GM18870 (cell line): ENCODE measurements around the gene ANKRD65.
"Not testable (repeated sequence)": the region's sequence is repeated elsewhere in the genome, so short reads cannot be mapped to it uniquely, and the experiment has no call there.

Experiments
- ATAC-seq: cut with Tn5 transposase; IDR thresholded peaks from one replicate; pipeline ENCODE4 v1.9.1; 2021; ENCODE audit warnings: moderate library complexity; ENCODE audit not compliant: unreplicated experiment

The ANKRD65 gene

DNA sequence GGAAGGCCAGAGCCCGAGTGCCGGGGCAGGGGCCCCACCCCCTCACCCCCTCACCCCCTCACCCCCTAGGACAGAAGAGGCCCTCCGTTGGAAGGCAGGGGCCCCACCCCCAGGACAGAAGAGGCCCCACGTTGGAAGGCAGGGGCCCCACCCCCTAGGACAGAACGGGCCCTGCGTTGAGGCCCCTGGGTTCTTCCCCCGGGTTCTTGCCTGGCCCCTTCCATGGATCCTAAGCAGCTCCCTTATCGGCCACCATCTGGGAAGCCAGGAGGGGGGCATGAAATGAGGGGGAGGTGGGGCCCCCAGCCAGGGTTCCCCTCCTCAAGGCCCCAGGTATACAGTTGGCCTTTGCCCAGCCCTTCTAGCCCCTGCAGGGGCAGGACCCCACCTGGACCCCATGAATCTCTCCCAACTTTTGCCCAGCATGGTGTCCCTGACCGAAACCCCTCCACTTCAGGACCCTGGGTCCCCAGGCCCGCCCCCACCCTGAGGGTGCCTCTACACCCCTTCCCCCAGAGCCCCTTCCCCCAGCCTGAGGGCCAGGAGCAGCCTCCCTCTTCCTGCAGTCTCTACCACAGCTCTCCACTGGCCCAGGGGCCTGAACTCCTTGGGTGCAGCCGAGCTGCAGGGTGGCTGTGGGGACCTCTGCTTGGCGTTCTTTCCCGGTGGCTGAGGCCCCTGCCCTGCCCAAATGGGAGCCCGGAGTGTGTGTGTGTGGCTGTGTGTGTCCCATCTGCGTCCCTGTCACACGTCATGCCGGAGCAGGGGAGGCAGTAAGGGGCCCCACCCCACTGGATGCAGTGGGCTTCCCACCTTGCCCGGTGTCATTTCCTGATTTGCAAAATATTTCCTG is 10.1 kb upstream of the ANKRD65 start:
- ATAC-seq, result no peak

DNA sequence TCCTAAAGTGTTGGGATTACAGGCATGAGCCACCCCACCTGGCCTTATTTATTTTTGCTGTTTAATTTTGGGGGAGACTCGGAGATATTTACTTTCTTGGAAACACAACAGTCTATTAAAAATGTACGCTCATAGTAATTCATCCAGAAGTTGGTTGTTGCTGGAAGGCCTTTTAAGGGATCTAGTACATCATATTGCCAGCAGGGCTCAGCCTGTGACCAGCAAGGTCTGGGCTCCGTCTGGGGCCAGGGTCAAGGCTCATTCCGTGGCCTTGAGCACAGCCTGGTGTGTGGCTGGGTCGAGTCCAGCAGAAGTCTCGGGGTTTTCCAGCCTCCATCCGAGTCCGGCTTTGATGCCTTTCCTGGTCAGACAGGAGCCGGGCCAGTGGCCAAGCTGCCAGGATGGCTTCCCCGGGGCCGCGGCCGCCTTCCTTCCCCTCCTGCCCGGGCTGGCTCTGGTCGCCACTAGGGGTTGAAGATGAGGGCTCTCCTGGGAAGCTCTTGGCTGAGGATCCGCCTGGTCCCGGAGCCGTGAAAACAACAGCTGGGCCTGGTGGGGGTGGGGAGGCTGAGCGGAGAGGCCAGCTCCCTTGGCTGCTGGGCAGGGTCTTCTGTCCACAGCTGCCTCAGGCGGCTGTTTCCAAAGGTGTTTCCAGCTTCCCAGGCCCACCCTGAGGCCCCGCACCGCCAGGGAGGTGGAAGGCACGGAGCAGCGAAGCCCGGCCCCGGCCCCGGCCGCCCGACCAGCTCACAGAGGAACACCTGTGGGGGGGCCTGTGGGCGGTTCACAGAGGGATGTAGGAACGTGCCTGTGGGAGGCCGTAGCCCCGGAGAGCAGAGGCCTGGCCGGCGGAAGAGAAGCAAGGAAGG is 9.3 kb upstream of the ANKRD65 start:
- no peak for ATAC-seq

DNA sequence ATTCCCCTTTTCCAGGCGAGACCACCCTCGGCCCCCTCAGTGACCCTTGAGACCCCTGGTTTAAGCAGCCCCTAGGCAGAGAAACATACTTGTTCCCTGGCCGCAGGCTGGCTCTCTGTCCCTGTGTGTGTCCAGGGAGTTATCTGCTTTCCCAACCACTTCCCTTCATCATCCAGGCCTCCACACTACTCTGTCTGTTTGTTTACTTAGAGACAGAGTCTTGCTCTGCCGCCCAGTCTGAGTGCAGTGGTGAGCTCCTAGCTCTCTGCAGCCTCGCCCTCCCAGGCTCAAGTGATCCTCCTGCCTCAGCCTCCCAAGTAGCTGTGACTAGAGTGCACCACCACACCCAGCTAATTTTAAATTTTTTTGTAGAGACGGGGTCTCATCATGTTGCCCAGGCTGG is 8.6 kb upstream of the ANKRD65 start:
- ATAC-seq, result no peak

GRCh38 chr1:1428967-1429366 is 7.9 kb upstream of the ANKRD65 start:
- not testable (repeated sequence) for ATAC-seq

GRCh38 chr1:1428174-1428573 is 7.1 kb upstream of the ANKRD65 start:
- no peak for ATAC-seq

DNA sequence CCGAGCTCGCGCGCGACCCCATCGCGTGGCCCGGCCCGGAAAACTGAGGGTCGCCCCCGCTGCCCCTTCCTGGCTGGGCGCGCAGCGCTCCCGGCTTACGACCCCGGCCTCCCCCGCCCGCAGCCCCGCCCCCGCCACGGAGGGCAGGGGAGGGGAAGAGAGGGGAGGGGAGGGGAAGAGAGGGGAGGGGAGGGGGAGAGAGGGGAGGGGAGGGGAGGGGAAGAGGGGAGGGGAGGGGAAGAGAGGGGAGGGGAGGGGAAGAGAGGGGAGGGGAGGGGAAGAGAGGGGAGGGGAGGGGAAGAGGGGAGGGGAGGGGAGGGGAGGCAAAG is 6.7 kb upstream of the ANKRD65 start:
- no peak for ATAC-seq

DNA sequence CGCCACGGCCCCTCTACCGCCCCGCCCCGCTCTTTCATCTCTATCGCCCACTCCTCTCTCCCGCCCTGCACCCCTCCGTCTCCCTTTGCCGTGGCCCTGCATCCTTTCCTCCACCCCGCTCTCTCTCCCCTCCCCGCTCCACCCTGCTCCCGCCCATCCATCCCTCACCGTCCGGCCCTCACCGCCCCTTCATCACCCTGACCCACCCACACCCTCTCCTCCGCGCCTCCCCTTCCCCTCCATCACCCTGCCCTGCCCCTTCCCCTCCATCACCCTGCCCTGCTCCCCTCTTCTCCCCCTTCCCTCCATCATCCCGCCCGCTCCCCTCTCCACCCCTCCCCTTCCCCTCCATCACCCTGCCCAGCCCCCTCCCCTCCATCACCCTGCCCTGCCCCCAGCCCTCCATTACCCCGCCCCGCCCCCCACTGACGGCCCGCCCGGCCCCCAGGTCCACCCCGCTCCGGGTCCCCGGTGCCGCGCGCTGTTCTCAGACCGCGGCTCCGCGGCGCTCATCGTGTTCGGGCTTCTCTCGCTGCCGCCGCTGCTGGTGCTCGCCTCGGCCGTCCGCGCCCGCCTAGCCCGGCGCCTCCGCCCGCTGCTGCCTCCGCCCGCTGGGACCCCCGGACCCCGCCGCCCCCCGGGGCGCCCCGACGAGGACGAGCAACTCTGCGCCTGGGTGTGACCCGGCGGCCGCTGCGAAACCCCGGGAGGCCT is 6.2 kb upstream of the ANKRD65 start:
- ATAC-seq, result no peak

DNA sequence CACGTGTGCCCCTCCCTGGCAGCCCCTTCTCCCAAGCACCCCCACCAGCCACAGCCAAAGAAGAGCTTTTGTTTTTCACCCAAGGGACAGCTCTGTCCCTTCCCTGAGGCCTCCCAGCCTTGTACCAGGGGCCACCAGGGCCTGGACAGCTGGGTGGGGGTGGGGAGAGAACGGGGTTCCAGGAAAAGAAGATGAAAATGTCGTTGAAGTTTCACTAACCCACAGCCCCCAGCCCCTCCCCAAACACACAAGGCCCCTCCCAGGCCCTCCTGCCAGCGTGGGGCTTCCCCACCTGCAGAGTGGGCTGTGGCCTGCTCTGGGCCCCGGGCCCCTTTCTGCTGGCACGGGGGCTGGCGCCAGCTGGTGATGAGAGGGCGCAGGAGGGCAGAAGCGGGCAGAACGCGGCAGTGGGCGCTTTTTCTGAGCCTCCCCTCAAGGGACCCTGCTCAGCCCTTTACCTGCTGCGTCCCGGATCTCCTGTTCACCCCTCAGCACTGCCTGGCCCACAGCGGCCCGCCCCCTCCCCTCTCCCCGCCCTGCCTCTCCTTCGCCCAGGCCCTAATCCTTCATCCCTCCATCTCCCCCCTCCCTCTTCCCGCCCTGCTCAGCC is 5.5 kb upstream of the ANKRD65 start:
- no peak for ATAC-seq

DNA sequence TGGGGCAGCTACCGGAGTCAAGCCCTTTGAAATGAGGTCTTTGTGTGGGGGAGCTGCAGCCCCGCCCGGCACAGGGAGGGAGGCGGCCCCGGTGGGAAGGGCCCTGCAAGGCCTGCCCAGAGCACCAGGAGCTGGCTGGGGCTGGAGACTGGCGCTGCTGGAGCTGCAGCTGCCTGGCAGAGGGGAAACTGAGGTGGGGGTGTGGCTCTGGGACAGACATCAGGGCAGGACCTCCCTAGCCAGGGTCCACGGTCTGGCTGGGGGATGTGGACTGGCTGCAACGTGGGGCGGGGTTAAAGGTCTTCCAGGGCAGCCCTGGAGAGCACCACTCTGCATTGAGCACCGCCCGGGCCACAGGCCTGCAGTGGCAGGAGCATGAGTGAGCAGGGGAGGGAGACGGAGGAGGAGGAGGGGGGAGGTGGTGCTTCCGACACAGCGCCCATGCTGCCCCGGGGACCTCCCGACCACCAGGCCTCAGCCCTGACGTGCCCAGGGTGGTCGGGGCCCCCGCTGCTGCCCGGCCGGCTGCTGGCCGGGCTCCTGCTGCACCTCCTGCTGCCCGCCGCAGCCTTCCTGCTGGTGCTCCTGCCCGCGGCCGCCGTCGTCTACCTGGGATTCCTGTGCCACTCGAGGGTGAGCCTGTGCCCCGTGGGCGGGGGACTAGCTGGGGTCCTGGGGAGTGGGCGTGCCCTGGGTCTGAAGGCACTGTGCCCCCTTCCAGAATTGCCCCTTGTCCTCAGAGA is 4.8 kb upstream of the ANKRD65 start:
- ATAC-seq, result no peak

DNA sequence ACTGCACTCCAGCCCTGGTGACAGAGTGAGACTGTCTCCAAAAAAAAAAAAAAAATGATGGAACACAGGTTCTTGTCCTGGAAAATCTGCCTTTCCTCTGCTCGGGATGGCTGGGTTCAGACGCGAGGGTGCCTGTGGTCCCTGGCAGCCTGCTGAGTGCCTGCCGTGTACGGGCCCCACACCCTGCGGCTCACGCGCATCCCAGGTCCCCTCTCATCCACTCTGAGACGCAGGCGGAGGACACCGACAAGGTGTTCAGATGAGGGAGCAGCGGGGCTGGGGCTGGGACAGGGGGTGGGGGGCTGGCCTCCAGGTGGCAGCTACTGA is 4.3 kb upstream of the ANKRD65 start:
- ATAC-seq, result no peak

DNA sequence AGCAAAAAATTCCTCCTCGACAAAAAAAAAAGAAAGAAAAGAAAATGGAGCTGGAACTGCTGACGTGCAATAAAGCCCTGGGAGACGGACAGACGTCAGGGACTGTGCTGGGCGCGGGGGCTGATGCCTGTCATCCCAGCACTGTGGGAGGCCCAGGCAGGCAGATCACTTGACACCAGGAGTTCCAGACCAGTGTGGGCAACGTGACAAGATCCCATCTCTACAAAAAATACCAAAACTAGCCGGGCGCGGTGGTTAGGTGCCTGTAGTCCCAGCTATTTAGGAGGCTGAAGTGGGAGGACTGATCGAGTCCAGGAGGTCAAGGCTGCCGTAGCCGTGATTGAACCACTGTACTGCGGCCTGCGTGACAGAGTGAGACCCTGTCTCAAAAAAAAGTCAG is 3.6 kb upstream of the ANKRD65 start:
- no peak for ATAC-seq

GRCh38 chr1:1423245-1423597 is 2.1 kb upstream of the ANKRD65 start:
- no peak for ATAC-seq

GRCh38 chr1:1422465-1423244 is 1.6 kb upstream of the ANKRD65 start:
- ATAC-seq, result no peak

GRCh38 chr1:1421907-1422464 is 910 bp upstream of the ANKRD65 start:
- no peak for ATAC-seq

DNA sequence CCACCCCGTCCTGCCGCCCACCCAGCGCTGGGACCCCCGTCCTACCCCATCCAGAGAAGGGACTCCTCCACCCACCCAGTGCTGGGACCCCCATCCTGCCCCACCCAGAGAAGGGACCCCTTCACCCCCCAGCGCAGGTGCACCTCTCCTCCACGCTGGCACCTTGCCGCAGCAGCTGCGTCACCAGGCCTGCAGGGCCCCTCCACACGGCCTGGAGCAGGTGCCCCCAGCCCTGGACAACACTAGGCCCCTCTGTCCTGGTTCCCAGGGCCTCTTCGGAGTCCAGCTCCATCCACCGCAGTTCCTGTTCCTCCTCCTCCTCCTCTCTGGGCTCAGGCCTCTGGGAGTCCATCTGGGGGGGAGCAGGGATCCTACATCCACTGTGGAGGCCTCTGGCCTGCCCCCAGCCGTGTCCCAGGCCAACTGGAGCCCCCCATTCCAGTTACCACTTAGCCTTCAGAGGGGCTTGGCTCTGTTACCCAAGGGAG is 378 bp downstream of the ANKRD65 start:
- no peak for ATAC-seq

GRCh38 chr1:1419813-1420653 is 1.0 kb downstream of the ANKRD65 start:
- no peak for ATAC-seq

DNA sequence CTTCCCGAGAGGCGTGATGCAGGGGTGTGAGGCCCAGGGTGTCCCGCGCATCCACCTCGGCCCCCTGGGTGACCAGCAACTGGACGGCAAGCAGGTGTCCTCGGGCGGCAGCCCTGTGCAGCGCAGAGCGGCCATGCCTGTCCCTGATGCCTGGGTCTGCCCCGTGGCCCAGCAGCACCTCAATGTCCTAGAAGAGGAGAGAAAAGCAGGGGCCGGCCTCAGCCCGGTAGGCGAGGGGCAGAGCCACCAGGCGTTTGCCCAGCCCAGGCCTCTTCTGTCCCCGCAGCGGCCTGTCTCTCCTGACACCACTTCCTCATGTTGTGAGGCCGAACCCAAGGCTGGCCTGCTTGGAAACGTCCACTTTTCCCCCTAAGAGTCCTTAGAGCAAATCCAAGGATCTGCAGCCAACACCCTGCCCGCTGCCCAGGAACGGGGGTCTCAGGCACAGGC is 1.7 kb downstream of the ANKRD65 start:
- ATAC-seq, result no peak
